Peyer's patch (tissue), 4 donors: ENCODE measurements around the gene NRN1L. TPM values are rescaled to one million over a fixed set of nuclear protein-coding genes. Genes with fewer than 3 reads are reported as not detected.
"Not testable (repeated sequence)": the region's sequence is repeated elsewhere in the genome, so short reads cannot be mapped to it uniquely, and the experiment has no call there.

Source experiments
- DNase-seq, 3 donors: peaks; one replicate each; pipeline ENCODE4 v3.0.0-alpha.2; 2017 to 2019
- H3K27ac ChIP-seq, 4 donors: fragments of 200-600 bp; sonication (generic); one replicate each; pipeline ENCODE4 v1.5.1; 2016 to 2019
- H3K27me3 ChIP-seq, 2 donors: fragments of 200-600 bp; sonication (generic); one replicate each; pipeline ENCODE4 v1.5.1; 2019
- H3K36me3 ChIP-seq, 3 donors: fragments of 200-600 bp; sonication (generic); one replicate each; pipeline ENCODE4 v1.5.1; 2016 to 2019
- H3K4me1 ChIP-seq, 4 donors: fragments of 200-600 bp; sonication (generic); one replicate each; pipeline ENCODE4 v1.5.1; 2016 to 2019
- H3K4me3 ChIP-seq, 4 donors: fragments of 200-600 bp; sonication (generic); 1 replicate in 3 of 4; 2 replicates in 1 of 4; pipeline ENCODE4 v1.5.1; 2016 to 2019; ENCODE audit warnings: mild to moderate bottlenecking in 1 of 4
- H3K9me3 ChIP-seq, 4 donors: fragments of 200-600 bp; sonication (generic); one replicate each; pipeline ENCODE4 v1.5.1; 2016 to 2019; ENCODE audit warnings: mild to moderate bottlenecking in 1 of 4
- CTCF ChIP-seq, 6 experiments: fragments of 450-650 bp in 4 of 6; fragments of 200-600 bp in 2 of 6; sonication (generic) in 1 of 6; IDR thresholded peaks; one replicate each; pipeline ENCODE4 v1.5.1; 2017 to 2019; ENCODE audit warnings: antibody characterized with exemption in 6 of 6, mild to moderate bottlenecking in 3 of 6, moderate library complexity in 1 of 6
- POLR2A ChIP-seq, 2 donors: fragments of 450-650 bp; IDR thresholded peaks; one replicate each; pipeline ENCODE4 v1.5.1; 2017; ENCODE audit warnings: antibody characterized with exemption in 2 of 2, mild to moderate bottlenecking in 2 of 2, moderate library complexity in 2 of 2
- total RNA-seq, 4 donors: library from RNA; depleted of rRNA; stranded (reverse); fragments of >200 nt; gene quantifications; one replicate each; pipeline ENCODE4 v1.1.0, GENCODE V29; 2016

The NRN1L gene
- total RNA-seq, 4 donors from 2014 or later = 10.0 TPM; not detected in 3

GRCh38 chr16:67909056-67909742, 24.5 kb downstream of the NRN1L start:
- no peak overlapping the region for H3K27ac ChIP-seq
- TF ChIP-seq POLR2A (IDR thresholded peaks at IDR 0.05) (no peak), CTCF (IDR thresholded peaks at IDR 0.05) (no peak)
- DNase-seq = no peak
- H3K27me3 ChIP-seq = no peaks in the 10 kb centered on the region
- no peak overlapping the region for H3K4me3 ChIP-seq
- no peaks in the 10 kb centered on the region for H3K9me3 ChIP-seq
- H3K4me1 ChIP-seq = no peaks in the 10 kb centered on the region
- H3K36me3 ChIP-seq = peaks cover 0 to 38% (median 0%) of the 10 kb centered on the region in 3 donors

- Histone ChIP-seq H3K27me3 (no peaks in the 10 kb centered on the region), H3K4me3 (no peak overlapping the region), H3K4me1 (no peaks in the 10 kb centered on the region), H3K36me3 (peaks cover 0 to 43% (median 0%) of the 10 kb centered on the region in 3 donors), H3K27ac (no peak overlapping the region), H3K9me3 (no peaks in the 10 kb centered on the region)
- DNase-seq = no peak
- no peak for TF ChIP-seq CTCF (IDR thresholded peaks at IDR 0.05)
- no peak for TF ChIP-seq POLR2A (IDR thresholded peaks at IDR 0.05)
Observed at GRCh38 chr16:67910158-67910557, 25.5 kb downstream of the NRN1L start.

- no peak for DNase-seq
- no peak overlapping the region for H3K4me3 ChIP-seq
- no peak for TF ChIP-seq CTCF (IDR thresholded peaks at IDR 0.05)
- TF ChIP-seq POLR2A (IDR thresholded peaks at IDR 0.05) = no peak
- H3K36me3 ChIP-seq = peaks cover 0 to 45% (median 0%) of the 10 kb centered on the region in 3 donors
- peaks cover 0 to 20% (median 0%) of the 10 kb centered on the region in 4 donors for H3K4me1 ChIP-seq
- no peaks in the 10 kb centered on the region for H3K27me3 ChIP-seq
- H3K27ac ChIP-seq = no peak overlapping the region
- H3K9me3 ChIP-seq = no peaks in the 10 kb centered on the region
Observed at GRCh38 chr16:67914758-67915495, 30.2 kb downstream of the NRN1L start.

GRCh38 chr16:67915496-67915769, 30.7 kb downstream of the NRN1L start:
- H3K36me3 ChIP-seq = peaks cover 0 to 41% (median 0%) of the 10 kb centered on the region in 3 donors

GRCh38 chr16:67915831-67916723, 31.4 kb downstream of the NRN1L start:
- H3K4me1 ChIP-seq = peaks cover 0 to 20% (median 0%) of the 10 kb centered on the region in 4 donors
- H3K36me3 ChIP-seq = peaks cover 0 to 34% (median 0%) of the 10 kb centered on the region in 3 donors
- H3K27me3 ChIP-seq = no peaks in the 10 kb centered on the region
- H3K27ac ChIP-seq = no peak overlapping the region
- TF ChIP-seq CTCF (IDR thresholded peaks at IDR 0.05) (no peak), POLR2A (IDR thresholded peaks at IDR 0.05) (no peak)
- H3K4me3 ChIP-seq = no peak overlapping the region
- H3K9me3 ChIP-seq = no peaks in the 10 kb centered on the region
- peak in 2 of 3 donors; percentile 74 to 80 for DNase-seq

More at GRCh38 chr16:67915496-67915769, 30.7 kb downstream of the NRN1L start:
- DNase-seq, H3K27ac ChIP-seq, H3K27me3 ChIP-seq, H3K4me3 ChIP-seq, H3K9me3 ChIP-seq: not testable (repeated sequence)
- peaks cover 0 to 20% (median 0%) of the 10 kb centered on the region in 4 donors for H3K4me1 ChIP-seq
